HUES48 (cell line): ENCODE measurements around the gene SAG.

Experiments
- H3K27ac ChIP-seq: one replicate; pipeline ENCODE4 v1.7.0; 2013; ENCODE audit warnings: low read depth, low read length, inconsistent platforms
- H3K27me3 ChIP-seq: 2 replicates; pipeline ENCODE4 v1.6.1; 2013; ENCODE audit warnings: mild to moderate bottlenecking, low read length; ENCODE audit not compliant: control insufficient read depth, insufficient read depth
- H3K36me3 ChIP-seq: 2 replicates; pipeline ENCODE4 v1.6.1; 2013; ENCODE audit warnings: low read length; ENCODE audit not compliant: control insufficient read depth, insufficient read depth
- H3K4me1 ChIP-seq: 2 replicates; pipeline ENCODE4 v1.6.1; 2013; ENCODE audit warnings: mild to moderate bottlenecking, low read length; ENCODE audit not compliant: control insufficient read depth, insufficient read depth
- H3K4me3 ChIP-seq: 2 replicates; pipeline ENCODE4 v1.5.1; 2013; ENCODE audit warnings: mild to moderate bottlenecking, low read depth, low read length
- H3K9ac ChIP-seq: 2 replicates; pipeline ENCODE4 v1.6.1; 2013; ENCODE audit warnings: mild to moderate bottlenecking, low read depth, low read length, moderate library complexity
- H3K9me3 ChIP-seq: 2 replicates; pipeline ENCODE4 v1.6.1; 2013; ENCODE audit warnings: low read length; ENCODE audit not compliant: control insufficient read depth, insufficient read depth

The SAG gene

DNA sequence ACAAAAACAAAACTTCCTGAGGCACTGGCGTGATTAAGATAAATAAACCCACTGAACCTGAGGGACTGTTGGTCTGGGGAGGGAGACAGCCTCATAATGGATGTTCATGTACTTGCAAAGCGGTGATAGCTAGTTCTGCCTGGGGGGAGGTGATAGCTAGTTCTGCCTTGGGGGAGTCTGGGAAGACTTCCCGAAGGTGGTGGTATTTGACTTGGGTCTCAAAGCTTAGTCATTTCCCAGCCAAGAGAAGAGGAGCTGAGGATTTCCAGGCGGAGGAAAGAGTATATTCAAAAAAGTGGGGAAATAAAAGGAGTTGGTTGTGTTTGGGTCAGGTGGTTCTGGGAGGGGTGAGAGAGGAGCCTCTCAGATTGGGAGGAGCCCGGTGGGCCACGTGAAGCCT lies 71.4 kb downstream of the SAG start:
- Histone ChIP-seq H3K4me3 (no peak overlapping the region), H3K27me3 (no peaks in the 10 kb centered on the region), H3K9ac (no peak overlapping the region), H3K9me3 (no peaks in the 10 kb centered on the region), H3K4me1 (no peaks in the 10 kb centered on the region), H3K27ac (no peak overlapping the region), H3K36me3 (no peaks in the 10 kb centered on the region)

DNA sequence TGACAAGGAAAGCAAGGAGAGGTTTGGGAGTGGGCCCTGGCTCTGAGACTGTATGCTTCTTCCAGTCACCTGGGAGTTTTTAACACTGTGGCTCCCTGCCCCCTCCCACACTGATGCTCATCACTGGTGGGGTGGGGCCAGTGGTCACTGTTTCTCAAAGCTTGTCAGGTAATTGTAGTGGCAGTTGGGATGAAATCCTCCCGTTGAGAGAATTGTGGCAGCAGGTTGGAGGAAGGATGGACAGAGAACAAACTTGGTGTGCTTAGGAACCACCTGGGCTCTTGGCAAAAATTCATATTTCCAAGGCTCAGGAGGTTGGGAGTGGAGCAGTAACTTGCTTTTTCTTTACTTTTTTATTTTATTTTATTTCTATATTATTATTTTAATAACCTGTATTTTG lies 71.8 kb downstream of the SAG start:
- H3K36me3 ChIP-seq = no peaks in the 10 kb centered on the region
- H3K9ac ChIP-seq = no peak overlapping the region
- peaks cover 4% of the 10 kb centered on the region; the same call in 1 of the 2 replicates for H3K4me1 ChIP-seq
- H3K27ac ChIP-seq = no peak overlapping the region
- H3K4me3 ChIP-seq = no peak overlapping the region
- no peaks in the 10 kb centered on the region for H3K9me3 ChIP-seq
- H3K27me3 ChIP-seq = no peaks in the 10 kb centered on the region

- Histone ChIP-seq H3K4me3 (no peak overlapping the region), H3K9me3 (no peaks in the 10 kb centered on the region), H3K9ac (no peak overlapping the region), H3K36me3 (no peaks in the 10 kb centered on the region), H3K4me1 (peaks cover 4% of the 10 kb centered on the region; the same call in 1 of the 2 replicates), H3K27me3 (no peaks in the 10 kb centered on the region), H3K27ac (no peak overlapping the region)
These were observed 72.7 kb downstream of the SAG start for GRCh38 chr2:233380132-233380895.

GRCh38 chr2:233380995-233381637 lies 73.5 kb downstream of the SAG start:
- H3K4me3 ChIP-seq = no peak overlapping the region
- H3K27me3 ChIP-seq = no peaks in the 10 kb centered on the region
- H3K27ac ChIP-seq = no peak overlapping the region
- no peaks in the 10 kb centered on the region for H3K36me3 ChIP-seq
- H3K9me3 ChIP-seq = no peaks in the 10 kb centered on the region
- H3K9ac ChIP-seq = no peak overlapping the region
- peaks cover 4% of the 10 kb centered on the region; the same call in 1 of the 2 replicates for H3K4me1 ChIP-seq

DNA sequence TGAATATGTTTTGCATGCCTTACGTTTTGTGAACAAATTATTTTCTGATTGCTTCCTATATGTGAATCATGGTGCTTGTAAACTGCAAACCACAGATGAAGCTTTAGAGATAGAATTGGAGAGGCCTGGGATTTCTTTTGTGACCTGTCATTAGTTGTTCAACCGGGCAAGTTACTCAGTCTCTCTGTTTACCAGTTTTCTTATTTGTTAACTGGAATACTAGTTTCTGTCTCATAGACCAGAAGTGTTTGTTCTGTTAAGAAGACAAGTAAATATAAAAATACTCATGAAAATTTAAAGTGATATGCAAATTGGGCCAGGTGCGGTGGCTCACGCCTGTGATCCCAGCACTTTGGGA lies 74.0 kb downstream of the SAG start:
- Histone ChIP-seq H3K27ac (no peak overlapping the region), H3K4me1 (peaks cover 4% of the 10 kb centered on the region; the same call in 1 of the 2 replicates), H3K36me3 (no peaks in the 10 kb centered on the region), H3K9me3 (no peaks in the 10 kb centered on the region), H3K4me3 (no peak overlapping the region), H3K9ac (no peak overlapping the region), H3K27me3 (no peaks in the 10 kb centered on the region)

GRCh38 chr2:233384015-233384414 lies 76.4 kb downstream of the SAG start:
- Histone ChIP-seq H3K4me3 (no peak overlapping the region), H3K27me3 (no peaks in the 10 kb centered on the region), H3K36me3 (no peaks in the 10 kb centered on the region), H3K9ac (no peak overlapping the region), H3K9me3 (no peaks in the 10 kb centered on the region), H3K27ac (no peak overlapping the region), H3K4me1 (peaks cover 4% of the 10 kb centered on the region; the same call in 1 of the 2 replicates)

GRCh38 chr2:233384811-233385488 lies 77.3 kb downstream of the SAG start:
- no peaks in the 10 kb centered on the region for H3K9me3 ChIP-seq
- H3K27me3 ChIP-seq = no peaks in the 10 kb centered on the region
- H3K9ac ChIP-seq = no peak overlapping the region
- no peak overlapping the region for H3K4me3 ChIP-seq
- H3K27ac ChIP-seq = no peak overlapping the region
- H3K4me1 ChIP-seq = peaks cover 4% of the 10 kb centered on the region; the same call in 1 of the 2 replicates
- peaks cover under 1% of the 10 kb centered on the region; the same call in 1 of the 2 replicates for H3K36me3 ChIP-seq

DNA sequence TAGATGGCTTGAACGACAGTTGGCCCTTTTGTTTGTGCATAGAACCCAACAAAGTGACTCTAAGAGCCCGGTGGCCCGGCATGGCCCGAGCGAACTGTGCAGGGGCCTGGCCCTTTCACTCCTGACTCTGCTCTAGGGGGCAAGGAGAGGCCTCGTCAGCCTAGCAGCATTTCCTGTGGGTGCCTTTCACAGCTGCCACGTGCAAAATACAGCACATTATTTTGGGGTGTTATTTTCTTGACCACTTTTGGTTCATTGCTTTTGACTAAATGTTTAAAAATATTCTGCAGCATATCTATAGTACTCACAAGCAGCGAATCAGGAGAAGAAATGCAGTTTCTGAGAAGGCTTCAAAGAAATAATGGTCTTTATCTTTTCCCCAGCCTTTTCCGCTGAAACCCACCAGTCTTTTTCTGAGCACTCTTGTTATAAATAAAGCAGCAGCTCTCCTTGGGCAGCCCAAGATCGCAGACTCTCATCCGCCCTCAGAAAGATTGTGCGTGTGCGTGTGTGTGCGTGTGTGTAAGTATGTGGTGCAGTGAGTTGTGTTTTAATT lies 78.0 kb downstream of the SAG start:
- Histone ChIP-seq H3K4me3 (no peak overlapping the region), H3K27me3 (no peaks in the 10 kb centered on the region), H3K36me3 (peaks cover 7% of the 10 kb centered on the region; the same call in 1 of the 2 replicates), H3K4me1 (peaks cover 4% of the 10 kb centered on the region; the same call in 1 of the 2 replicates), H3K27ac (no peak overlapping the region), H3K9me3 (no peaks in the 10 kb centered on the region), H3K9ac (no peak overlapping the region)

DNA sequence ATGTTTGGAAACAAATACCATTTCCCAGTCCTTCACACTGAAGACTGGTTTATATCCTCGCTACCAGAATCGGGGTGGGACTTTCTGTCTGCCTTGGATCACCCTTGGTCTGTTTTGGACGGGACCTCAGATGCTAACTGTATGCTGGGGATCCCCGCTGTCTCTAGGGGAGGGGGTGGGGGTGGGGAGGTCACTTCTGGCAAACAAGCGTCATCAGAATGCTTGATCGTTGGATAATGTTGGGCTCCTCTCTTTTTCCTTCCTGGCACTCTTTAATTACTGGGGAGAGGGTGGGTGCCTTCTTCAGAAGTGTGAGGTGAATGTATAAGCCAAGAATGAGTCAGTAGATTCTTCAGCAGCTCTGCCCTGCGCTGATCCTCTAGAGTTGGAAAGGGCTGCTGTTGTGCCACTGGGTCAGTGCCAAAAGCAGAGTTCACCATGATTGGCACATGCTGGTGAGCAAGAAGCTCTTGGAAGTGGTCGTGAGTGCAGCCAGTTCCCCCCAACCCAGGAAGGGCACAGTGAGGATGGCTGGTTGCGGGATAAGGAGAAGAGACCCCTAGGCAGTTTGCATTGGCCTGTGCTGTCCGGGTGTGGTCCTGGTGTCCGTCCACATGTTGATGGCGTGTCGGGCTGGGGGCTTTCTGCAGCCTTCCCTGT lies 78.9 kb downstream of the SAG start:
- no peaks in the 10 kb centered on the region for H3K9me3 ChIP-seq
- no peak overlapping the region for H3K9ac ChIP-seq
- H3K27me3 ChIP-seq = no peaks in the 10 kb centered on the region
- H3K36me3 ChIP-seq = peaks cover 7% of the 10 kb centered on the region; the same call in 1 of the 2 replicates
- H3K4me1 ChIP-seq = peaks cover 4% of the 10 kb centered on the region; the same call in 1 of the 2 replicates
- no peak overlapping the region for H3K4me3 ChIP-seq
- no peak overlapping the region for H3K27ac ChIP-seq

DNA sequence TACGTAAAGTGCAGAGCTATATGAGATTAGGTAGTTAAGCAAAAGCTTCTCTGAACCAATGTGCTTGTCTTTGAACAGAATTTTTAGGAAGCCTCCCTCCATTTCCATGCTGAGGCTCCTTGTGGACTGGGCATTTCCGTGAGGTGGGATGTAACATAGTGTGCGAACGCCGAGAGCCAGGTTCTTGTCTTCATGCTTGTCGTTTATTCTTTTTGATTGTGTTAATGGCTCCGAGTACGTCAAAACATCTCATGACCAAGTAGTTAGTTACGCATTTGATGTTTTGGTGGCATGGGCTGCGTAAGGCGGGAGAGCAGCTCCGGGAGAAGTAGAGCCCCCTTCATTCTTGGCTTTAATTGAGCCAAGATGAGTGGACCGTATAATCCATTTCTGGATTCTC lies 79.6 kb downstream of the SAG start:
- Histone ChIP-seq H3K27me3 (no peaks in the 10 kb centered on the region), H3K9ac (no peak overlapping the region), H3K4me3 (no peak overlapping the region), H3K9me3 (no peaks in the 10 kb centered on the region), H3K4me1 (peaks cover 4% of the 10 kb centered on the region; the same call in 1 of the 2 replicates), H3K36me3 (peaks cover 7% of the 10 kb centered on the region; the same call in 1 of the 2 replicates), H3K27ac (no peak overlapping the region)
